Activated CD8-positive, alpha-beta T cell treated with anti-CD3 and anti-CD28 coated beads, Interleukin-2, amount 10 ng/mL, durations not matched to agents 7 days and 5 days (primary cell): ENCODE results near the gene ARHGAP18. TPM values are rescaled to one million over a fixed set of nuclear protein-coding genes. Genes with fewer than 3 reads are reported as not detected.

Experiments
- ATAC-seq: fragments of 150-1000 bp; cut with Tn5 transposase; one replicate; pipeline ENCODE4 v1.10.0; 2021; ENCODE audit warnings: moderate library complexity
- CTCF ChIA-PET: fragments of 350-600 bp; sonication (Branson Sonifier 250); formaldehyde crosslinking; loops from one replicate; lab custom pipeline; 2021; ENCODE audit warnings: antibody characterized with exemption; lab: Charles Lee
- POLR2A ChIA-PET: fragments of 350-600 bp; sonication (Branson Sonifier 250); formaldehyde crosslinking; loops from one replicate; lab custom pipeline; 2021; ENCODE audit warnings: antibody characterized with exemption; lab: Charles Lee
- DNase-seq: peaks from one replicate; pipeline ENCODE4 v3.0.0-alpha.2; 2020
- H3K27ac Mint-ChIP-seq: one replicate; pipeline ENCODE4 v1.8.0; 2021; ENCODE audit warnings: mild to moderate bottlenecking, mixed read lengths
- H3K27me3 Mint-ChIP-seq: one replicate; pipeline ENCODE4 v1.8.0; 2021; ENCODE audit warnings: low read depth, mixed read lengths
- H3K36me3 Mint-ChIP-seq: one replicate; pipeline ENCODE4 v1.8.0; 2021; ENCODE audit warnings: low read depth, mixed read lengths
- H3K4me1 Mint-ChIP-seq: one replicate; pipeline ENCODE4 v1.8.0; 2021; ENCODE audit warnings: low read depth, mixed read lengths
- H3K4me3 Mint-ChIP-seq: one replicate; pipeline ENCODE4 v1.8.0; 2021; ENCODE audit warnings: mild to moderate bottlenecking, mixed read lengths
- H3K9me3 Mint-ChIP-seq: one replicate; pipeline ENCODE4 v1.8.0; 2022; ENCODE audit warnings: mixed read lengths; ENCODE audit not compliant: insufficient read depth
- total RNA-seq, 2 experiments: library from RNA; stranded (reverse); gene quantifications; one replicate each; pipeline ENCODE4 v1.2.3, GENCODE V29; 2021

ARHGAP18 gene
- total RNA-seq, 2 experiments from 2014 or later, result 11.9 to 12.1 TPM

- Mint-ChIP-seq H3K4me1 (peaks cover 6% of the 10 kb centered on the region), H3K4me3 (no peak overlapping the region), H3K36me3 (no peaks in the 10 kb centered on the region), H3K9me3 (no peaks in the 10 kb centered on the region), H3K27me3 (no peaks in the 10 kb centered on the region), H3K27ac (no peak overlapping the region)
- no peak for DNase-seq
- ChIA-PET POLR2A (interaction anchor here (1.7 kb wide), 1 partner anchor 10 kb away, joined by 4 read pairs; the partner anchor contains the start of gene ARHGAP18), CTCF (interaction anchor here (0.8 to 2.1 kb wide), 7 partner anchors 8 to 121 kb away, joined by 3 to 11 read pairs (median 5); no protein-coding TSS in a partner anchor)
- no peak for ATAC-seq
These were observed 9.7 kb upstream of the ARHGAP18 start for GRCh38 chr6:129719692-129720091.

- Mint-ChIP-seq H3K27me3 (no peaks in the 10 kb centered on the region), H3K4me1 (peaks cover 8% of the 10 kb centered on the region), H3K9me3 (no peaks in the 10 kb centered on the region), H3K4me3 (no peak overlapping the region), H3K36me3 (no peaks in the 10 kb centered on the region), H3K27ac (no peak overlapping the region)
- ChIA-PET CTCF (no interaction called here), POLR2A (no interaction called here)
- DNase-seq, result no peak
- ATAC-seq, result no peak
These were observed 7.3 kb upstream of the ARHGAP18 start for GRCh38 chr6:129717277-129717676.

GRCh38 chr6:129713806-129714333 lies 3.9 kb upstream of the ARHGAP18 start:
- Mint-ChIP-seq H3K4me3 (no peak overlapping the region), H3K4me1 (peaks cover 33% of the 10 kb centered on the region), H3K9me3 (no peaks in the 10 kb centered on the region), H3K27ac (peak overlapping the region; percentile 31), H3K36me3 (no peaks in the 10 kb centered on the region), H3K27me3 (no peaks in the 10 kb centered on the region)
- no peak for DNase-seq
- CTCF ChIA-PET, result interaction anchor here (0.8 to 2.2 kb wide), 5 partner anchors 14 to 308 kb away, joined by 3 to 9 read pairs (median 4); no protein-coding TSS in a partner anchor
- ATAC-seq, result no peak
- POLR2A ChIA-PET, result interaction anchor here (1.1 kb wide), 1 partner anchor 41 kb away, joined by 3 read pairs; no protein-coding TSS in a partner anchor

GRCh38 chr6:129711271-129711631 lies 1.3 kb upstream of the ARHGAP18 start:
- DNase-seq (no peak), ATAC-seq (no peak)
- POLR2A ChIA-PET, result interaction anchor here (2.1 kb wide), 1 partner anchor 212 kb away, joined by 4 read pairs; no protein-coding TSS in a partner anchor
- Mint-ChIP-seq H3K36me3 (peaks cover 10% of the 10 kb centered on the region), H3K9me3 (no peaks in the 10 kb centered on the region), H3K4me3 (no peak overlapping the region), H3K27ac (no peak overlapping the region), H3K4me1 (peaks cover 47% of the 10 kb centered on the region), H3K27me3 (no peaks in the 10 kb centered on the region)
- CTCF ChIA-PET, result interaction anchor here (0.7 to 1.9 kb wide), 6 partner anchors 13 to 40 kb away, joined by 3 to 10 read pairs (median 4); no protein-coding TSS in a partner anchor

GRCh38 chr6:129710450-129711270 lies 683 bp upstream of the ARHGAP18 start:
- POLR2A ChIA-PET, result interaction anchor here (1.2 to 3.0 kb wide), 4 partner anchors 9 to 211 kb away, joined by 4 to 13 read pairs (median 4); no protein-coding TSS in a partner anchor
- no peaks in the 10 kb centered on the region for H3K27me3 Mint-ChIP-seq
- no peaks in the 10 kb centered on the region for H3K9me3 Mint-ChIP-seq

GRCh38 chr6:129709196-129709768 lies 695 bp downstream of the ARHGAP18 start:
- Mint-ChIP-seq H3K36me3 (peaks cover 17% of the 10 kb centered on the region), H3K27ac (peak overlapping the region; percentile 86), H3K9me3 (no peaks in the 10 kb centered on the region), H3K27me3 (no peaks in the 10 kb centered on the region), H3K4me3 (peak overlapping the region; percentile 96), H3K4me1 (peaks cover 48% of the 10 kb centered on the region)
- CTCF ChIA-PET, result interaction anchor here (0.7 to 2.8 kb wide), 15 partner anchors 10 to 312 kb away, joined by 3 to 12 read pairs (median 5); no protein-coding TSS in a partner anchor
- DNase-seq (no peak), ATAC-seq (peak; percentile 9)
- POLR2A ChIA-PET, result interaction anchor here (0.9 to 3.0 kb wide), 6 partner anchors 8 to 210 kb away, joined by 3 to 13 read pairs (median 4); no protein-coding TSS in a partner anchor

More at GRCh38 chr6:129710450-129711270, 683 bp upstream of the ARHGAP18 start:
- H3K36me3 Mint-ChIP-seq, result peaks cover 13% of the 10 kb centered on the region
- CTCF ChIA-PET, result interaction anchor here (0.7 to 2.8 kb wide), 13 partner anchors 11 to 311 kb away, joined by 3 to 12 read pairs (median 5); no protein-coding TSS in a partner anchor
- H3K27ac Mint-ChIP-seq, result peak overlapping the region; percentile 86
- H3K4me1 Mint-ChIP-seq, result peaks cover 48% of the 10 kb centered on the region
- no peak for DNase-seq
- H3K4me3 Mint-ChIP-seq, result peak overlapping the region; percentile 96
- no peak for ATAC-seq

GRCh38 chr6:129708496-129709195 lies 1.3 kb downstream of the ARHGAP18 start:
- peak overlapping the region; percentile 96 for H3K4me3 Mint-ChIP-seq
- ATAC-seq (no peak), DNase-seq (no peak)
- H3K36me3 Mint-ChIP-seq, result peaks cover 17% of the 10 kb centered on the region
- ChIA-PET POLR2A (interaction anchor here (1.2 to 3.0 kb wide), 2 partner anchors 25 to 36 kb away, joined by 3 to 13 read pairs; no protein-coding TSS in a partner anchor), CTCF (interaction anchor here (1.0 to 2.8 kb wide), 9 partner anchors 9 to 209 kb away, joined by 3 to 12 read pairs (median 6); no protein-coding TSS in a partner anchor)
- H3K9me3 Mint-ChIP-seq, result no peaks in the 10 kb centered on the region
- H3K27ac Mint-ChIP-seq, result no peak overlapping the region
- no peaks in the 10 kb centered on the region for H3K27me3 Mint-ChIP-seq
- peaks cover 43% of the 10 kb centered on the region for H3K4me1 Mint-ChIP-seq

- no peak for DNase-seq
- Mint-ChIP-seq H3K9me3 (no peaks in the 10 kb centered on the region), H3K4me3 (peak overlapping the region; percentile 25), H3K36me3 (peaks cover 17% of the 10 kb centered on the region), H3K4me1 (peaks cover 43% of the 10 kb centered on the region), H3K27me3 (no peaks in the 10 kb centered on the region), H3K27ac (no peak overlapping the region)
- POLR2A ChIA-PET, result interaction anchor here (3.0 kb wide), 1 partner anchor 36 kb away, joined by 13 read pairs; no protein-coding TSS in a partner anchor
- CTCF ChIA-PET, result interaction anchor here (1.0 to 2.8 kb wide), 6 partner anchors 8 to 37 kb away, joined by 3 to 12 read pairs (median 8); no protein-coding TSS in a partner anchor
- no peak for ATAC-seq
These were observed 2.0 kb downstream of the ARHGAP18 start for GRCh38 chr6:129707882-129708495.

GRCh38 chr6:129707028-129707427 lies 2.9 kb downstream of the ARHGAP18 start:
- CTCF ChIA-PET, result interaction anchor here (1.1 to 2.1 kb wide), 2 partner anchors 24 to 36 kb away, joined by 3 to 10 read pairs; no protein-coding TSS in a partner anchor
- H3K4me1 Mint-ChIP-seq, result peaks cover 45% of the 10 kb centered on the region
- no peak for DNase-seq
- no peak overlapping the region for H3K27ac Mint-ChIP-seq
- no peak overlapping the region for H3K4me3 Mint-ChIP-seq
- H3K27me3 Mint-ChIP-seq, result no peaks in the 10 kb centered on the region
- no peaks in the 10 kb centered on the region for H3K9me3 Mint-ChIP-seq
- POLR2A ChIA-PET, result no interaction called here
- peaks cover 20% of the 10 kb centered on the region for H3K36me3 Mint-ChIP-seq
- ATAC-seq, result no peak

- DNase-seq, result no peak
- peaks cover 43% of the 10 kb centered on the region for H3K4me1 Mint-ChIP-seq
- CTCF ChIA-PET, result interaction anchor here (1.6 kb wide), 1 partner anchor 25 kb away, joined by 8 read pairs; no protein-coding TSS in a partner anchor
These were observed 4.8 kb downstream of the ARHGAP18 start for GRCh38 chr6:129705212-129705611.

More at GRCh38 chr6:129705212-129705611, 4.8 kb downstream of the ARHGAP18 start:
- no peaks in the 10 kb centered on the region for H3K9me3 Mint-ChIP-seq
- peaks cover 20% of the 10 kb centered on the region for H3K36me3 Mint-ChIP-seq
- POLR2A ChIA-PET, result no interaction called here
- H3K4me3 Mint-ChIP-seq, result no peak overlapping the region
- no peak for ATAC-seq
- H3K27me3 Mint-ChIP-seq, result no peaks in the 10 kb centered on the region
- H3K27ac Mint-ChIP-seq, result no peak overlapping the region
